ENCODE results near the gene MUCL1. TPM values are rescaled to one million over a fixed set of nuclear protein-coding genes. Genes with fewer than 3 reads are reported as not detected.

Gene MUCL1, protein sequence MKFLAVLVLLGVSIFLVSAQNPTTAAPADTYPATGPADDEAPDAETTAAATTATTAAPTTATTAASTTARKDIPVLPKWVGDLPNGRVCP
- total RNA-seq, result not detected

DNA sequence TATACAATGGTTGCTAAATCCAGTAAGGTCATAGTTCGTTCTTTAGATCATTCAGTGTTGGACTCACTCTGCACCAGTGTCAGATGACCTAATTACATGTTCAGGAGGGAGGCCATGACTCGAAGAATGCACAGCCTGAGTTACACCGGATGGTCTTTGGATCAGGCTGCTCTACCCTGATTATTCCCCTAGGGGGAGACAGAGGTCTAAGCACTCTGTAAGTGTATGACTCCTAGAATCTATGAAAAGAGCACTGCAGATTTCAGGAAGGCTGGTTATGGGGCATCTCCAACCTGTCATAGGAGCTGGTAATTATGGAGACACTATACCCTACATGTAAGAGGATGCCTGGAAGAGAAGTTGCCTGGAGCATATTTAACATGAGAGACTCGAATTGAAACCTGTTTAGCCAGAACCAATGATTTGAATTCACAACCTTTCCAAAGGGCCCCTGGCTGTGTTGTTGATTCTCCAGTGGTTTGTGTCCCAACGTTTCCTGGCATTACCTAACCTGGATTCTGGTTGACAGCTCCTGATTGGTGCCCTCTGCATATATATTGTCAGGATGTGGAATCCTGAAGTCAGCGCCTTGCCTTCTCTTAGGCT, at the start of gene MUCL1:
TSS of gene MUCL1 (plus strand) at position 584 of the 606 bp plus-strand sequence. CDS start 67 bp downstream, outside the sequence.
- H3K4me3 ChIP-seq, result no peak within 1 kb of the TSS
- peak in 1 of 2 donors; percentile 65 for DNase-seq (ENCODE audit: low spot score in 2 of 2)

DNA sequence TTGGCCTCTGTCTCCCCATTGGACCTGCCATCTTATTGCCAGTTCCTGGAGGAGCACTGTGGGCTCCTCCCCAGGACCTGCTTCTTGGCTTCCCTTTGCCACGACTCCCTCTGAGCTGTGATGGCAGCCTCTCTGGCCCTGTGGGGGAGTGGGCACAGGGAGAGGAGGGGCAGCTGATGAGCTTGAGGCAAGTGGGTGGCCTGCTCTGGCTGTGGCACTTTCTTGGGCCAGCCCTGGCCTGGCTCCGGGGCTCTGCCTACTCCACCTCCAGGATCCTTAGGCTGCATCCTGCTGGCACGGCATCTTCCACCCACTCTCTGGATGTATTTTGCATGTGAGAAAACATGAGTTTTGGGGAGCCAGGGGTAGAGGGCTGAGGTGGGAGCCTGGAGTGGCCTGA, 32.6 kb upstream of the MUCL1 start:
- H3K27me3 ChIP-seq, result no peaks in the 10 kb centered on the region
- H3K36me3 ChIP-seq, result no peaks in the 10 kb centered on the region
- no peak overlapping the region for H3K27ac ChIP-seq
- H3K9me3 ChIP-seq, result no peaks in the 10 kb centered on the region
- no peak for DNase-seq (ENCODE audit: low spot score in 2 of 2)
- TF ChIP-seq, protein P1, sequence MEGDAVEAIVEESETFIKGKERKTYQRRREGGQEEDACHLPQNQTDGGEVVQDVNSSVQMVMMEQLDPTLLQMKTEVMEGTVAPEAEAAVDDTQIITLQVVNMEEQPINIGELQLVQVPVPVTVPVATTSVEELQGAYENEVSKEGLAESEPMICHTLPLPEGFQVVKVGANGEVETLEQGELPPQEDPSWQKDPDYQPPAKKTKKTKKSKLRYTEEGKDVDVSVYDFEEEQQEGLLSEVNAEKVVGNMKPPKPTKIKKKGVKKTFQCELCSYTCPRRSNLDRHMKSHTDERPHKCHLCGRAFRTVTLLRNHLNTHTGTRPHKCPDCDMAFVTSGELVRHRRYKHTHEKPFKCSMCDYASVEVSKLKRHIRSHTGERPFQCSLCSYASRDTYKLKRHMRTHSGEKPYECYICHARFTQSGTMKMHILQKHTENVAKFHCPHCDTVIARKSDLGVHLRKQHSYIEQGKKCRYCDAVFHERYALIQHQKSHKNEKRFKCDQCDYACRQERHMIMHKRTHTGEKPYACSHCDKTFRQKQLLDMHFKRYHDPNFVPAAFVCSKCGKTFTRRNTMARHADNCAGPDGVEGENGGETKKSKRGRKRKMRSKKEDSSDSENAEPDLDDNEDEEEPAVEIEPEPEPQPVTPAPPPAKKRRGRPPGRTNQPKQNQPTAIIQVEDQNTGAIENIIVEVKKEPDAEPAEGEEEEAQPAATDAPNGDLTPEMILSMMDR (IDR thresholded peaks at IDR 0.05), result no peak
- intact Hi-C loops (cut with DNase I), result no loop called here
- no peak overlapping the region for H3K4me3 ChIP-seq
- H3K4me1 ChIP-seq, result no peaks in the 10 kb centered on the region

More for the DNA sequence above, at the start of gene MUCL1:
- intact Hi-C loops (cut with DNase I), result no loop called here
- Histone ChIP-seq H3K9me3 (no peaks in the 10 kb centered on the region), H3K36me3 (no peaks in the 10 kb centered on the region), H3K4me1 (no peaks in the 10 kb centered on the region), H3K27me3 (no peaks in the 10 kb centered on the region), H3K27ac (no peak within 1 kb of the TSS)
- TF ChIP-seq, protein P1 (IDR thresholded peaks at IDR 0.05), result peak; percentile 14 to 34 (median 21)

DNA sequence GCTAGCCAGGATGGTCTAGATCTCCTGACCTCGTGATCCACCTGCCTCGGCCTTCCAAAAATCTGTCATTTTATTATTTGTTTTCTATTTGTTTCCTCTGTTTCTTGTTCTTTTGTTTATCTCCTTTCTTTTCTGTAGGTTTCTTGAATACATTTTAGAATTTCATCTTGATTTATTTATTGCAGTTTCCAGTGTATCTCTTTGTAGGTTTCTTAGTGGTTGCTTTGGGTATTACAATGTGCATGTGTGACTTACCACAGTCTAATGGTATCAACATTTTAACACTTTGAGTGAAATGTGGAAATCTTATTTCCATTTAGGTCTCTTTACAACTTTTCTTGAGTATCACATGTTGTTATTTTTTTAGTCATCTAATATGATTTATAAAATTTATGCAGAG, 29.9 kb upstream of the MUCL1 start:
- H3K27me3 ChIP-seq, result no peaks in the 10 kb centered on the region

DNA sequence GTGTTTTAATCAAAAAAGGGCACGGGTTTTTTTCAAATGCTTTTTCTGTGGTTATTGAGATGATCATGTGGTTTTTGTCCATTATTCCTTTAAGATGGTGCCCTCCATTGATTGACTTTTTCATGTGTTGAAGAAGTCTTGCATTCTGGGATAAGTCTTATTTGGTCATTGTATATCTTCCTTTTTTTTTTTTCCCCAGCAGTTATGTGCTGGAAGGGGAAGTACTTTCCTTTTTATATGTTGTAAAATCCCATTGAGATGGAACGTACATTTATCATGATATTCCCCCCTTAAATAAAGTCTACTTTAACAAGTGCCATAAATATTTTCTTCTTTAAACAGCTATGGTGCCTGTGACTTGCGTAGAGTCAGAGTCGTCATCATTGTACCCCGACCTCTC, 24.8 kb upstream of the MUCL1 start:
- no peaks in the 10 kb centered on the region for H3K9me3 ChIP-seq
- no peak overlapping the region for H3K27ac ChIP-seq
- TF ChIP-seq, protein P1 (IDR thresholded peaks at IDR 0.05), result no peak
- no peaks in the 10 kb centered on the region for H3K27me3 ChIP-seq
- no peak for DNase-seq (ENCODE audit: low spot score in 2 of 2)
- intact Hi-C loops (cut with DNase I), result no loop called here
- H3K4me3 ChIP-seq, result no peak overlapping the region
- no peaks in the 10 kb centered on the region for H3K36me3 ChIP-seq
- no peaks in the 10 kb centered on the region for H3K4me1 ChIP-seq

More for the DNA sequence above, 29.9 kb upstream of the MUCL1 start:
- no peak for DNase-seq (ENCODE audit: low spot score in 2 of 2)
- TF ChIP-seq, protein P1 (IDR thresholded peaks at IDR 0.05), result no peak
- no peak overlapping the region for H3K27ac ChIP-seq
- H3K36me3 ChIP-seq, result no peaks in the 10 kb centered on the region
- no peak overlapping the region for H3K4me3 ChIP-seq
- no peaks in the 10 kb centered on the region for H3K4me1 ChIP-seq
- intact Hi-C loops (cut with DNase I), result no loop called here
- no peaks in the 10 kb centered on the region for H3K9me3 ChIP-seq

DNA sequence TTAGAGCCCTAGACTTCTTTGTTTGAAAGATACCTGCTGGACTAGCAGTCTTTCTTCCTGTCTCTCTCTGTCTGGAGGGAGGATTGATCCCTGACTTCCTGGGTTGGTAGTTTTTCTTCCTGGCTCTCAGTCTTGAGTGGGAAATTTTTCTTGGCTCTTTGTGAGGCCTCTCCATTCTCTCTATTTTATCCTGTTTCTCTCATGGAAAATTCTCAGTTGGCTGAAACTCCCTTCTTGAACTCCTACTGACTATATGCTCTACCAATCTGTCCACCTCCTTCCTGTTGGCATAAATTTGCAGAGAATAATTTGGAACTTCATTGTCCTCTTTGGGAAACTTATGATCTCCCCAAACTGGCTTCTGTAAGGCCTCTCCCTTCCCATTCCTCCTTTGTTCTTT, 24.1 kb upstream of the MUCL1 start:
- DNase-seq (ENCODE audit: low spot score in 2 of 2), result no peak
- intact Hi-C loops (cut with DNase I), result no loop called here
- no peaks in the 10 kb centered on the region for H3K4me1 ChIP-seq
- H3K36me3 ChIP-seq, result no peaks in the 10 kb centered on the region
- no peaks in the 10 kb centered on the region for H3K9me3 ChIP-seq
- no peak overlapping the region for H3K27ac ChIP-seq
- no peak overlapping the region for H3K4me3 ChIP-seq
- no peaks in the 10 kb centered on the region for H3K27me3 ChIP-seq
- TF ChIP-seq, protein P1 (IDR thresholded peaks at IDR 0.05), result no peak
